H1 (cell line): ENCODE measurements around the gene SH3RF3. TPM values are rescaled to one million over a fixed set of nuclear protein-coding genes. Genes with fewer than 3 reads are reported as not detected.

ENCODE experiments used
- CTCF ChIA-PET: fragments of 300-600 bp; sonication (Branson Sonifier 250); formaldehyde crosslinking; loops from one replicate; lab custom pipeline; 2021; ENCODE audit not compliant: partially characterized antibody; lab: Charles Lee
- POLR2A ChIA-PET: fragments of 300-600 bp; sonication (Branson Sonifier 250); formaldehyde crosslinking; loops from one replicate; lab custom pipeline; 2021; ENCODE audit warnings: inconsistent platforms; ENCODE audit not compliant: partially characterized antibody; lab: Charles Lee
- DNase-seq, 2 experiments: peaks; one replicate each; pipeline versions ENCODE4 v3.0.0 to v3.0.0-alpha.2; 2010 to 2022; ENCODE audit warnings: low spot score in 2 of 2, low read depth in 1 of 2, mixed read lengths in 1 of 2
- FAIRE-seq: peaks from 2 replicates; lab custom pipeline; 2011; peaks lifted over from hg19 to GRCh38; lab: Jason Lieb, UNC
- H2AFZ ChIP-seq: 2 replicates; pipeline ENCODE4 v1.8.1; 2012; ENCODE audit warnings: low read length, inconsistent platforms
- H2AK5ac ChIP-seq: 2 replicates; pipeline ENCODE4 v1.6.1; 2013; ENCODE audit warnings: low read depth, low read length
- H2BK120ac ChIP-seq: replicated peaks from 2 replicates; pipeline ENCODE3; 2013; ENCODE audit warnings: low read depth, low read length, inconsistent platforms
- H2BK12ac ChIP-seq: 2 replicates; pipeline ENCODE4 v1.6.1; 2013; ENCODE audit warnings: low read depth, low read length
- H2BK15ac ChIP-seq: 2 replicates; pipeline ENCODE4 v1.6.1; 2013; ENCODE audit warnings: low read length
- H2BK20ac ChIP-seq: 2 replicates; pipeline ENCODE4 v1.6.1; 2013; ENCODE audit warnings: low read length
- H2BK5ac ChIP-seq: 2 replicates; pipeline ENCODE4 v1.6.1; 2013; ENCODE audit warnings: low read depth, low read length
- H3K14ac ChIP-seq: 2 replicates; pipeline ENCODE4 v1.6.1; 2013; ENCODE audit warnings: inconsistent platforms; ENCODE audit not compliant: insufficient read length
- H3K18ac ChIP-seq: 2 replicates; pipeline ENCODE4 v1.6.1; 2013; ENCODE audit warnings: low read length; ENCODE audit errors: extremely low read depth
- H3K23ac ChIP-seq: 2 replicates; pipeline ENCODE4 v1.6.1; 2013; ENCODE audit warnings: inconsistent platforms; ENCODE audit not compliant: insufficient read length
- H3K23me2 ChIP-seq: 2 replicates; pipeline ENCODE4 v1.6.1; 2013; ENCODE audit warnings: low read depth, low read length
- H3K27ac ChIP-seq: 2 replicates; pipeline ENCODE4 v1.6.1; 2011; ENCODE audit warnings: low read depth, low read length, inconsistent platforms
- H3K27me3 ChIP-seq, 4 experiments: replicated peaks in 1 of 4; 1 replicate in 1 of 4; 2 replicates in 3 of 4; pipeline versions ENCODE4 v1.6.1 to v1.8.1; 2011 to 2013; ENCODE audit warnings: low read length in 3 of 4, mild to moderate bottlenecking in 3 of 4, inconsistent platforms in 2 of 4, mixed read lengths in 2 of 4, moderate library complexity in 1 of 4; ENCODE audit not compliant: control insufficient read depth in 3 of 4, insufficient read depth in 3 of 4; ENCODE audit errors: extremely low read depth in 1 of 4
- H3K36me3 ChIP-seq, 4 experiments: 2 replicates each; pipeline versions ENCODE4 v1.6.1 to v1.8.1; 2011 to 2013; ENCODE audit warnings: mild to moderate bottlenecking in 4 of 4, low read length in 3 of 4, moderate library complexity in 2 of 4, control low read depth in 1 of 4, inconsistent platforms in 1 of 4; ENCODE audit not compliant: insufficient read depth in 4 of 4, control insufficient read depth in 2 of 4
- H3K4ac ChIP-seq: replicated peaks from 2 replicates; pipeline ENCODE3; 2013; ENCODE audit warnings: low read length, low read depth, mixed read lengths, inconsistent platforms; ENCODE audit not compliant: insufficient read length
- H3K4me1 ChIP-seq, 4 experiments: replicated peaks in 1 of 4; 1 replicate in 1 of 4; 2 replicates in 3 of 4; pipeline versions ENCODE4 v1.6.1 to v1.8.1; 2011 to 2013; ENCODE audit warnings: low read length in 3 of 4, inconsistent platforms in 2 of 4, mixed read lengths in 1 of 4; ENCODE audit not compliant: insufficient read depth in 4 of 4, control insufficient read depth in 3 of 4
- H3K4me2 ChIP-seq, 2 experiments: 2 replicates each; pipeline versions ENCODE4 v1.6.1 to v1.8.1; 2011 to 2013; ENCODE audit warnings: low read depth in 2 of 2, low read length in 2 of 2, control low read depth in 1 of 2, inconsistent platforms in 1 of 2, mild to moderate bottlenecking in 1 of 2; ENCODE audit not compliant: insufficient read depth in 1 of 2
- H3K4me3 ChIP-seq, 4 experiments: fragments of 200-600, 300-600 bp in 1 of 4; sonication (generic), shearing (Covaris generic), sonication (Bioruptor Twin) in 1 of 4; 2 replicates each; pipeline versions ENCODE4 v1.5.1 to v1.8.1; 2011 to 2016; ENCODE audit warnings: low read length in 4 of 4, low read depth in 3 of 4, control low read depth in 2 of 4, inconsistent platforms in 2 of 4, mild to moderate bottlenecking in 2 of 4, mixed read lengths in 1 of 4, moderate library complexity in 1 of 4; ENCODE audit not compliant: insufficient read depth in 2 of 4; ENCODE audit errors: extremely low read depth in 1 of 4
- H3K56ac ChIP-seq: replicated peaks from 2 replicates; pipeline ENCODE3; 2013; ENCODE audit warnings: low read depth, mild to moderate bottlenecking, mixed read lengths, low read length, inconsistent platforms; ENCODE audit not compliant: insufficient read length
- H3K79me1 ChIP-seq: 2 replicates; pipeline ENCODE4 v1.6.1; 2013; ENCODE audit warnings: low read depth, low read length, control low read depth
- H3K79me2 ChIP-seq, 2 experiments: 2 replicates each; pipeline versions ENCODE4 v1.6.1 to v1.8.1; 2012 to 2013; ENCODE audit warnings: low read length in 2 of 2, mild to moderate bottlenecking in 2 of 2, inconsistent platforms in 1 of 2; ENCODE audit not compliant: insufficient read depth in 2 of 2, control insufficient read depth in 1 of 2
- H3K9ac ChIP-seq, 4 experiments: replicated peaks in 1 of 4; 1 replicate in 1 of 4; 2 replicates in 3 of 4; pipeline versions ENCODE4 v1.6.1 to v1.8.1; 2011 to 2013; ENCODE audit warnings: low read depth in 3 of 4, low read length in 3 of 4, control low read depth in 2 of 4, mild to moderate bottlenecking in 2 of 4, moderate library complexity in 2 of 4, inconsistent platforms in 1 of 4; ENCODE audit errors: extremely low read depth in 1 of 4
- H3K9me3 ChIP-seq, 2 experiments: 2 replicates each; pipeline versions ENCODE4 v1.6.1 to v1.8.1; 2012 to 2013; ENCODE audit warnings: mild to moderate bottlenecking in 2 of 2, moderate library complexity in 2 of 2, control low read depth in 1 of 2, inconsistent platforms in 1 of 2, low read depth in 1 of 2, low read length in 1 of 2, mixed read lengths in 1 of 2; ENCODE audit not compliant: insufficient read depth in 2 of 2
- H4K20me1 ChIP-seq, 2 experiments: replicated peaks in 1 of 2; 2 replicates each; pipeline versions ENCODE3 to v1.8.1; 2011 to 2013; ENCODE audit warnings: inconsistent platforms in 2 of 2, low read length in 2 of 2, mild to moderate bottlenecking in 1 of 2; ENCODE audit not compliant: insufficient read depth in 2 of 2, control insufficient read depth in 1 of 2
- H4K5ac ChIP-seq: 2 replicates; pipeline ENCODE4 v1.6.1; 2013; ENCODE audit warnings: low read length, low read depth, mixed read lengths, inconsistent platforms; ENCODE audit not compliant: insufficient read length
- H4K8ac ChIP-seq: 2 replicates; pipeline ENCODE4 v1.8.0; 2013; ENCODE audit warnings: mild to moderate bottlenecking, moderate library complexity, low read length, inconsistent platforms; ENCODE audit not compliant: insufficient read depth; ENCODE audit errors: extremely low read depth
- H4K91ac ChIP-seq: replicated peaks from 2 replicates; pipeline ENCODE3; 2013; ENCODE audit warnings: low read length, mixed read lengths, inconsistent platforms; ENCODE audit not compliant: insufficient read length
- EGR1 ChIP-seq: IDR thresholded peaks from 2 replicates; pipeline ENCODE4 v1.6.1; 2011; ENCODE audit warnings: low read depth, low read length, borderline replicate concordance
- EZH2 ChIP-seq: fragments of 200-600 bp; sonication (generic); IDR thresholded peaks from 2 replicates; pipeline ENCODE4 v1.7.1; 2012; ENCODE audit warnings: low read depth, mild to moderate bottlenecking, moderate library complexity, low read length, inconsistent platforms; ENCODE audit not compliant: severe bottlenecking
- FOSL1 ChIP-seq: IDR thresholded peaks from 2 replicates; pipeline ENCODE4 v1.6.1; 2011; ENCODE audit warnings: mild to moderate bottlenecking, low read depth, low read length, moderate library complexity; ENCODE audit not compliant: insufficient read depth
- KDM1A ChIP-seq: fragments of 200-600, 300-600 bp; sonication (generic); IDR thresholded peaks from 2 replicates; pipeline ENCODE4 v1.7.1; 2016; ENCODE audit warnings: mild to moderate bottlenecking, low read length, borderline replicate concordance
- KDM5A ChIP-seq: fragments of 200-600 bp; IDR thresholded peaks from 2 replicates; pipeline ENCODE4 v1.7.1; 2012; ENCODE audit warnings: mild to moderate bottlenecking, low read length, inconsistent platforms, mixed read lengths
- MAFK ChIP-seq: IDR thresholded peaks from 2 replicates; pipeline ENCODE4 v1.6.1; 2012; ENCODE audit warnings: low read depth, mild to moderate bottlenecking, improper control_type of control experiment, low read length
- RAD21 ChIP-seq, 2 experiments: IDR thresholded peaks in 1 of 2; conservative IDR thresholded peaks in 1 of 2; 2 replicates each; pipeline ENCODE4 v1.6.1; 2011; ENCODE audit warnings: low read depth in 2 of 2, low read length in 2 of 2, improper control_type of control experiment in 1 of 2, inconsistent platforms in 1 of 2, mild to moderate bottlenecking in 1 of 2, moderate library complexity in 1 of 2
- RNF2 ChIP-seq: fragments of 200-900, 300-1000 bp; sonication (generic); IDR thresholded peaks from 2 replicates; pipeline ENCODE4 v1.7.1; 2016; ENCODE audit warnings: borderline replicate concordance, low read depth, mild to moderate bottlenecking, antibody characterized with exemption, low read length; ENCODE audit not compliant: poor library complexity, severe bottlenecking; ENCODE audit errors: missing control alignments
- SIRT6 ChIP-seq: IDR thresholded peaks from one replicate; pipeline ENCODE4 v1.7.1; 2012; ENCODE audit warnings: low read length, inconsistent platforms
- SP2 ChIP-seq: IDR thresholded peaks from 2 replicates; pipeline ENCODE4 v1.6.1; 2012; ENCODE audit warnings: mild to moderate bottlenecking, low read length, inconsistent platforms
- WGBS, 2 experiments: shearing (Covaris generic) in 1 of 2; methylation state at CpG; one replicate each; pipeline versions ENCODE4 v1.1.6 to v1.1.7; 2013 to 2015; ENCODE audit warnings: low lambda C conversion rate in 2 of 2, mixed read lengths in 2 of 2, inconsistent platforms in 1 of 2, low coverage in 1 of 2, missing lambda C conversion rate in 1 of 2; ENCODE audit not compliant: insufficient replicate concordance in 2 of 2, insufficient coverage in 1 of 2, insufficient read length in 1 of 2; ENCODE audit errors: extremely low coverage in 1 of 2, missing lambda C conversion rate in 1 of 2; 5-methylcytosine and 5-hydroxymethylcytosine counted together
- polyA plus RNA-seq, 7 experiments: library from polyadenylated mRNA; depleted of rRNA in 3 of 7; stranded (reverse) in 5 of 7; unstranded in 2 of 7; fragments of >200 nt in 5 of 7; fragments of 200-250 nt in 2 of 7; gene quantifications; 1 replicate in 5 of 7; 2 replicates in 1 of 7; 4 replicates in 1 of 7; pipeline versions ENCODE4 v1.2.1 to v1.2.3, GENCODE V29; 2011 to 2013; ENCODE audit warnings: missing spikeins in 2 of 7, mixed read lengths in 2 of 7
- total RNA-seq: library from RNA; stranded (reverse); fragmentation: NEBNext Ultra II Directional; extraction: Animal tissue kit (Norgen Biotek cat#: 25700); gene quantifications from 2 replicates; pipeline ENCODE4 v1.2.1, GENCODE V29; 2021
- TF ChIP-seq, protein P1 (sequence below), 3 experiments: IDR thresholded peaks; 1 replicate in 2 of 3; 2 replicates in 1 of 3; pipeline versions ENCODE4 v1.5.1 to v1.6.1; 2011; ENCODE audit warnings: low read length in 3 of 3, mild to moderate bottlenecking in 3 of 3, inconsistent platforms in 2 of 3, low read depth in 1 of 3, moderate library complexity in 1 of 3; ENCODE audit not compliant: insufficient read depth in 1 of 3; ENCODE audit errors: control extremely low read depth in 1 of 3

The SH3RF3 gene
- total and polyA plus RNA-seq, 2 of the 8 experiments (the other 6 are each of a cell fraction or from before 2014, with no cell fraction given) = 0.11 to 0.65 TPM

- Histone ChIP-seq H3K79me1 (no peaks in the 10 kb centered on the region), H2AFZ (no peak overlapping the region), H3K18ac (no peak overlapping the region), H3K23ac (no peak overlapping the region), H3K9ac (no peak overlapping the region), H3K4ac (no peak overlapping the region), H4K91ac (no peak overlapping the region), H2BK120ac (no peak overlapping the region), H3K4me2 (no peak overlapping the region), H2BK12ac (no peak overlapping the region), H3K23me2 (no peaks in the 10 kb centered on the region), H3K14ac (no peak overlapping the region), H2BK5ac (no peak overlapping the region), H3K56ac (no peak overlapping the region), H3K79me2 (no peaks in the 10 kb centered on the region), H2AK5ac (no peak overlapping the region), H3K4me1 (peaks cover 0 to 5% (median 1%) of the 10 kb centered on the region in 4 experiments; a peak in 2 of 7 replicates), H2BK20ac (no peak overlapping the region), H2BK15ac (no peak overlapping the region), H3K27me3 (no peaks in the 10 kb centered on the region), H3K36me3 (no peaks in the 10 kb centered on the region), H3K4me3 (no peak overlapping the region), H4K20me1 (no peaks in the 10 kb centered on the region), H3K27ac (no peak overlapping the region), H3K9me3 (no peaks in the 10 kb centered on the region), H4K5ac (no peak overlapping the region), H4K8ac (no peak overlapping the region)
- ChIA-PET CTCF (interaction anchor here (0.7 to 1.8 kb wide), 4 partner anchors 35 to 350 kb away, joined by 3 to 7 read pairs (median 4); no protein-coding TSS in a partner anchor), POLR2A (no interaction called here)
- DNase-seq = no peak
- 91% methylated on average over 2 of the region's 2 CpGs; no CpG with 5 or more reads in 1 of the 2 experiments for WGBS, 2 experiments
- FAIRE-seq = no peak
- TF ChIP-seq EGR1 (no peak), RAD21 (IDR thresholded peaks at IDR 0.05 in 1 of 2, conservative IDR thresholded peaks at IDR 0.05 in 1 of 2; ENCODE audit: low read depth in 2 of 2, low read length in 2 of 2) (no peak), SP2 (no peak), MAFK (no peak), FOSL1 (no peak), RNF2 (no peak), KDM5A (no peak), KDM1A (no peak), SIRT6 (no peak), EZH2 (no peak)
- TF ChIP-seq, protein P1, sequence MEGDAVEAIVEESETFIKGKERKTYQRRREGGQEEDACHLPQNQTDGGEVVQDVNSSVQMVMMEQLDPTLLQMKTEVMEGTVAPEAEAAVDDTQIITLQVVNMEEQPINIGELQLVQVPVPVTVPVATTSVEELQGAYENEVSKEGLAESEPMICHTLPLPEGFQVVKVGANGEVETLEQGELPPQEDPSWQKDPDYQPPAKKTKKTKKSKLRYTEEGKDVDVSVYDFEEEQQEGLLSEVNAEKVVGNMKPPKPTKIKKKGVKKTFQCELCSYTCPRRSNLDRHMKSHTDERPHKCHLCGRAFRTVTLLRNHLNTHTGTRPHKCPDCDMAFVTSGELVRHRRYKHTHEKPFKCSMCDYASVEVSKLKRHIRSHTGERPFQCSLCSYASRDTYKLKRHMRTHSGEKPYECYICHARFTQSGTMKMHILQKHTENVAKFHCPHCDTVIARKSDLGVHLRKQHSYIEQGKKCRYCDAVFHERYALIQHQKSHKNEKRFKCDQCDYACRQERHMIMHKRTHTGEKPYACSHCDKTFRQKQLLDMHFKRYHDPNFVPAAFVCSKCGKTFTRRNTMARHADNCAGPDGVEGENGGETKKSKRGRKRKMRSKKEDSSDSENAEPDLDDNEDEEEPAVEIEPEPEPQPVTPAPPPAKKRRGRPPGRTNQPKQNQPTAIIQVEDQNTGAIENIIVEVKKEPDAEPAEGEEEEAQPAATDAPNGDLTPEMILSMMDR (IDR thresholded peaks at IDR 0.05; ENCODE audit: control extremely low read depth in 1 of 3, insufficient read depth in 1 of 3, low read depth in 1 of 3, low read length in 3 of 3) = no peak
These were observed 37.8 kb downstream of the SH3RF3 start for GRCh38 chr2:109166811-109167210.
